Fibroblast of skin of scalp (primary cell): Measurements from ENCODE around the gene ELAVL2.
"Not testable (repeated sequence)": the region's sequence is repeated elsewhere in the genome, so short reads cannot be mapped to it uniquely, and the experiment has no call there.

Experiments used
- DNase-seq: peaks from one replicate; pipeline ENCODE4 v3.0.0-alpha.2; 2013

ELAVL2 gene

DNA sequence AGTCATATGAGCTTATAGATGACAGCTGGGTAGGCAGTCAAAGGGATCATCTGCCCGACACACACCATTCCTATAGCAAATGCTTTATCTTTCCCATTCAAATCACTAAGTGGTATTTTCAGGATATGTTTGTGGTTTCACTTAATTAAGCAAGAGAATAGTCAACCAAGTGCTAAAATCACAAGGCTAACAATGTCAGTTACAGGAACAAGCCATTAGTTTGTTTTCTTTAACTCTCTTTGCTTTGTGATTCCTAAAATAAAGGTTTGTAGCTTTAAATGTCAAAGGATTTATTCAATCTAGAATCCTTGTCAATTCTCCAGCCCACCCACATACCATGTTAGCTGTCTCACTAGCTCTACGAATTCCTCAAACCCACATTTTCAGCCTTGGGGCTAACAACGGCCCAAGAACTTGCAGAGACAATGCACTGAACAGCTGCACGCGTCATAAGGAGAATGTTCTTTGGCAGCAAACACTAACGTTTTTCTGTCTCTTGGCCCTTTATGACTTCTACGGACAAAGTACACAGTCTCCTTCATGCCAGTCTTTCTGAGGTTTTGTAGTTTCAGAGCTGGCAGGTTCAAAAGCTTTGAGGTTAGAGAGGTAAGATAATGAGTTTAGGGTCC, 56.6 kb downstream of the ELAVL2 start:
- peak; percentile 74 for DNase-seq

GRCh38 chr9:23768861-23769260, 57.2 kb downstream of the ELAVL2 start:
- DNase-seq: no peak

DNA sequence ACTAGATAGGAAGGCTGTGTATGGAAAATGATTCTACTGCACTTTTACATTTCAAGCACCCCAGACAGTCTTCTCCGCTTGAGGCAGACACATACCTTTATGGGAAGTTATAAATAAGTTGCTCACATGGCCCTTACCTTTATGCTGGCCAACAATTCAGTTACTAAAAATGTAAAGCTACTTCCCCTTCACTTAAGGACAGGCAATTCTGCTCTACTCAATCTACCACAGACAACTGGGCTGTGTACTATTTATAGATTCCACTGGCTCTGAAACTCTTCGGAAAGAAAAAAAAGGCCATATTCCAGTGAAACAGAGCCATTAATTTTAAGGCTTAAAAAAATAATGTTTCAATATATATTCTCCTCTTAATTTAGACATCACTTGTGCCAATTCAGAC, 59.4 kb downstream of the ELAVL2 start:
- no peak for DNase-seq

- DNase-seq: no peak
Measured at GRCh38 chr9:23765561-23765960, 60.5 kb downstream of the ELAVL2 start.

GRCh38 chr9:23764219-23764618, 61.8 kb downstream of the ELAVL2 start:
- DNase-seq: no peak

GRCh38 chr9:23754551-23754950, 71.5 kb downstream of the ELAVL2 start:
- no peak for DNase-seq

DNA sequence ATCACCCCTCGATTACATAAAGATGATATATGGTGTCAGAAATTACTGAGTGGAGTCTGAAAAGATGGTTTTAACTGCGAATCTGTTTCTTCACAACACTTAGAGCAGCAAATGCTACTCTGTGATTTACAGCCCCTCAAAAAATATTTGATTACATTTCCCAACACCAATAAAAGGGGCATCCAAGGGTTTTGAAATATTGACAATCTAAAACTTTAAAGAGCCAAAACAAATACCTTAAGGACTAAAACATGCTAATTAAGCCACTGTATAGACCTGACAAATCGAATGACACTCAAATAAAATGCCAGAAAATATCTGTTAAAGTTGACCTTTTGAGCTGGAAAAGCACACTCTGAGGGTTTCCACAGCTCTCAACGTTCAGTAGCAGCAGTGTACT, 73.2 kb downstream of the ELAVL2 start:
- DNase-seq: no peak

- no peak for DNase-seq
Measured at GRCh38 chr9:23751633-23752032, 74.4 kb downstream of the ELAVL2 start.

GRCh38 chr9:23750808-23751207, 75.2 kb downstream of the ELAVL2 start:
- no peak for DNase-seq

DNA sequence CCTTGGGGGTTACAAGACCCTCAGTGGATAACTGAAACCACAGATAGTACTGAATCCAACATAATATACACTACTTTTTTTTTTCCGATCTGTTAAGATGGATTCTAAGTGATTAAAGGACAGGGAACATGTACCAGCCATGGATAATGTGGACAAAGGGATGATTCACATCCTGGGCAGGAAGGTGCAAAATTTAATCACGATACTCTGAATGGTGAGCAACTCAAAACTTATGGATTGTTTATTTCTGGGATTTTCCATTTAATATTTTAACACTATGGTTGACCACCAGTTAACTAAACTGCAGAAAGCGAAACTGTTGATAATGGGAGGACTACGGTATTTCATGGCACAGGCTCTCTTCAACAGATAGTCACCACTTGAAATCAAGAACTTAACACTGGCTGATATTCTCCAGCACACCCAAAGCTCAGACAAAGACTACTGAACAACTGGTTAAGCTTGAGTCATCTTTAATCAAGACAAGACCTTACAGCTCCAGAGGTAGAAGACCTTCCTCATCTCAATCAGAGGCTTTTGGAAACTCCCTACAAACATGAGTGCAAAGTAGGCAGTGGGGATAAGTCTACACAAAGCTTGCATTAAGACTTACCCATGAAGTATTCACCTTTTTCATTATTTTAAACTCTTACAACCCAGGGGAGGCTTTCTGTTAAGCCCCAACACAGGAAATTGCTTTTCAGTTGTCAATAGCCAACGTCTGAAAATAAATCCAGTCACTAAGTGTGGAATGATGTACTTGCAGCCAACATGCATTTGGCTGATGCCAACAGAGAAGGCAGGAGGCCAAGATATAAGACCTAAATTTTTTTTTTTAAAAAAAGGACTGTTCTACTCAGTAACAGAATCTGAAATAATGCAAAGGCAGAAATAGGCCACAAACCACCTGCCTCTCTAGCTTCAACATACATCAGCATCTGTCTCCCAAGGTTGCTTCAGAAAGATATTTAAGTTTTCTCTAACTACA, 78.7 kb downstream of the ELAVL2 start:
- no peak for DNase-seq

GRCh38 chr9:23746317-23746716, 79.7 kb downstream of the ELAVL2 start:
- no peak for DNase-seq

DNA sequence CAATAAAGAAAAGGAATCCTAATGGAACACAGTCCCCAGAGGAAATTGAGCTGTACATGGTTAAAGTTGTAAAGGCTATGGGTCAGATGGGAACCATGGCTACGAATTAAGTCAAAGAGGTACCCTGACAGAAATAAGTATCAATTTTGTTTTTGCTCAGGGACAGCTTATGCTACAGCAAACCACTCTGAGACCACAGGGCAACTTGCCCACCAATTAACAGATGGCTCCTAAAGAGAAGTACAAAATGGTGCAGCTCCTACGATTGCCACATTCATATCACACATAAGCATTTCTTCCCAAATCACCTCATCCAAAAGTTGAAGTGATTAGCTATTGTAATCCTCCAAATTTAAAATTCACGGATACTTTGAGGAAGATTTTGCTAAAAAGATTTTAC, 83.0 kb downstream of the ELAVL2 start:
- DNase-seq: no peak

- DNase-seq: no peak
Measured at GRCh38 chr9:23741351-23741750, 84.7 kb downstream of the ELAVL2 start.

GRCh38 chr9:23740531-23740930, 85.5 kb downstream of the ELAVL2 start:
- no peak for DNase-seq

GRCh38 chr9:23739753-23740152, 86.3 kb downstream of the ELAVL2 start:
- no peak for DNase-seq

GRCh38 chr9:23736293-23736692, 89.7 kb downstream of the ELAVL2 start:
- no peak for DNase-seq

- DNase-seq: no peak
Measured at GRCh38 chr9:23733495-23734078, 92.5 kb downstream of the ELAVL2 start.

- DNase-seq: no peak
Measured at GRCh38 chr9:23731353-23731752, 94.7 kb downstream of the ELAVL2 start.

DNA sequence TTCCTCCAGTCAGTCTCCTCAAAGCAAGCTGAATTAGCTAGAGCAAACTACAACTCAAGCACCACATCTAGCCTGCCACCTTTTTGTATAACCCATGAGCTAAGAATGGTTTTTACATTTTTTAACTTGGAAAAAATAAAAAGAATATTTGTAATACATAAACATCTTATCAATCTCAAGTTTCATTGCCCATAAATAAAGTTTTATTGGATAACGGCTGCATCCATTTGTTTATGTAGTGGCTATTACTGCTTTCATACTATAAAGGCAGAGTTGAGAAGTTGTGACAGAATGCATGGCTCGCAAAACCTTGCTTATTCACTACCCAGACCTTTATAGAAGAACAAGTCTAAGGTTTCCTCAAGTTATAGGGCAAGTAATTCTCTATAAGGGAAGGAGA, 95.7 kb downstream of the ELAVL2 start:
- no peak for DNase-seq

- no peak for DNase-seq
Measured at GRCh38 chr9:23728736-23729135, 97.3 kb downstream of the ELAVL2 start.

GRCh38 chr9:23725279-23725946, 100.6 kb downstream of the ELAVL2 start:
- DNase-seq: no peak

GRCh38 chr9:23723672-23724071, 102.4 kb downstream of the ELAVL2 start:
- no peak for DNase-seq

DNA sequence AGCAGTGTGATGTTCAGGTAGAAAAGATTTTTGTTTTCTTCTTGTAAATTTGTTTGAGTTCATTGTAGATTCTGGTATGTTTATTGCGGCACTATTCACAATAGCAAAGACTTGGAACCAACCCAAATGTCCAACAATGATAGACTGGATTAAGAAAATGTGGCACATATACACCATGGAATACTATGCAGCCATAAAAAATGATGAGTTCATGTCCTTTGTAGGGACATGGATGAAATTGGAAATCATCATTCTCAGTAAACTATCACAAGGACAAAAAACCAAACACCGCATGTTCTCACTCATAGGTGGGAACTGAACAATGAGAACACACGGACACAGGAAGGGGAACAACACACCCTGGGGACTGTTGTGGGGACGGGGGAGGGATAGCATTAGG, 103.0 kb downstream of the ELAVL2 start:
- not testable (repeated sequence) for DNase-seq
